ENCODE measurements around the gene ENOPH1.
"Not testable (repeated sequence)": the region's sequence is repeated elsewhere in the genome, so short reads cannot be mapped to it uniquely, and the experiment has no call there.

Gene ENOPH1

DNA sequence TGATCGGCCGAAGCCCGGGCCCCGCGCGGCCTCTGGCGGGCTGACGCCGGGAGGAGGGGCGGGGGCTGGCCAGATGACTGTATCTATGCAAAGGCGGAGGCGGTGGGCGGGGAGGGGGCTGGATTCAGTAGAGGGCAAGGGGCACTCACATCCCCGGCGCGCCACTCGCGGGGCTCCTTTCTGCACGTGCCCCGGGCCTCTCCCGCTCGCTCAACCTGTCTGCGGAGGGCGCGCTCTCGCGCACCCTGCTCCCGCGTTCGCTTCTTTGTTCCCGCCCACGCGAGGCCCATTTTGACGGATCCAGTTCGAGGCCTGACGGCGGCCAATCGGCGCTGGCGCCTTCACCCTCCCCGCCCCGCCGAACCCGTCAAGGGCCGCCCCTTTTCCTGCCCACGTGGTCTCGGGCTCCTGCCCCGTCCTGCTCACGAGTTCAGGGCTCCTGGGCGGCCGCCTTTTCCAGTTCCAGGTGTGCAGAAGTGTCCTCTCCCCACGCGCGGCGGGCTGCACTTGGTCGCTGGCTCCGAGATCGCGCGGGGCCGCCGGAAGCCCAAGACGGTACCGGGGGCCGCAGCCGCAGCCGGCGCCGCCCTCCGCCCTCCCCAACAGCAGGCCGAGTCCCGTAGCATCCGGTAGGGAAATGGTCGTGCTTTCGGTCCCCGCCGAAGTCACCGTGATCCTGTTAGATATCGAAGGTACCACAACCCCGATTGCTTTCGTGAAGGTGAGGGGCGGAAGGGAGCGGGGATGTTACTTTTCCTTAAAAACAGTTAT lies at the start of gene ENOPH1, which contains the start of gene HNRNPDL:
ENOPH1 (plus strand) TSS at position 398 of the 771 bp plus-strand sequence; CDS start at position 638, 240 bp downstream.
HNRNPDL (minus strand) TSS at position 270 of the 771 bp plus-strand sequence. CDS start 772 bp downstream, outside the sequence.
- peak; percentile 94 for DNase-seq

DNA sequence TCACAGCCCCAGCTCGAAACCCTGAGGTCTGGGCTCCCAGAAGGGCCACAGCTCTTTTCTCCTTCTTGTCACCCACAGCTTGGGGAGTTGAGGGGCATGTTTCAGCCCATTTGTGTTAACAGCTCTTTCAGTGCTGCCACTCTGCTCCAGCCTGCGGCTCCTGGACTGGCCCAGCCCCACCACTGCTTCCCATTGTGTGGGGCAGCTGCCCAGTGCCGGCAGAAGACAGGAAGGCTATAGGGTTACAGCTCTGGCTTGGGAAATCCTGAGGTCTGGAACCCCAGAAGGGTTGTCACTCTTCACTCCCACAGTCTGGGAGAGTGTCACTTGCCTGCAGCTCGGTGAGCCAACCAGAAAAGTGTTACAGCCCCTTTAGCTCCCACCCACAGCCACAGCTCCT lies 49.6 kb upstream of the ENOPH1 start:
- DNase-seq, result no peak

DNA sequence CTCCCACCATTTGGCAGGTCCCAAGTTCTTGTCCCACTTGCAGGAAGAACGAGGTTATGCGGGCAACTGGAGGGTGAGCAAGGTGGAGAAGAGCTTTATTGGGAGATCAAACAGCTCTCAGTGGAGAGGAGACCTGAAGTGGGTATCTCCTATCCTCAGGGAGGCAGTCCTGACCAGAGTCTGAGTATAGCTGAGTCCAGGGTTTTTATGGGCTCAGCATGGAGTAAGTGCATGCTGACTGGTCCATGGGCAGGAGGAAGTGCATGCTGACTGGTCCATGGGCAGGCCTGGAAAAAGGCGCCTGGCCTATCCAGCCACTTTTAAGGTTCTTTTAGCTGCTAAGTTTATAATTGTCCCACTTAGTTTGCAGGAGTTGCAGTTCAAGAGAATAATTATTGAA lies 49.2 kb upstream of the ENOPH1 start:
- no peak for DNase-seq

DNA sequence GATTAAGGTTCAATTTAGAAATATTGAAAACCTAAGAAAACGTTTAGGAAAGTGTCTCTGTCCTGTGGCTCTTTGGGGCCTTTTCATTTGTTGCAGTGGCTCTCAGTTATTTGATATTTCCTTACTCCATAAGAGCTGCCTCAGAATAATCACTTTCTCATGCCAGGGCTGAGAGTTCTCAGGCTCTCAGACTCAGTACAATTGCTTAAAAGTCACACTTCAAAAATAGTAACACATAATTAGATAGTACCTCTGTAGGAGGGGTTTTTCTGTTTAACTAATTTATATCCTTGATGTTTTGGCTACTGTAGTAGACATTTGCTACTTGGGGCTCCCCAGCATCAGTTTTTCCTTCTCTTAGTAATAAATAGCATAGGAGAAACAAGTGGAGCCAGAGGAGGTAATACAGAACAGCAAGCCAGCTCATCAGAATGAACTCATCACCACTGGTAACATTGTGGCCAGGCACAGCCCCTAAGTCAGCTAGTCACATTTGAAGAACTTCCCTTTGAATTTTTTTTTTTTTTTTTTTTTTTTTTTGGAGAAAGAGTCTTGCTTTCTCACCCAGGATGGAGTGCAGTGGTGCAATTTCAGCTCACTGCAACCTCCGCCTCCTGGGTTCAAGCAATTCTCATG lies 48.6 kb upstream of the ENOPH1 start:
- no peak for DNase-seq

DNA sequence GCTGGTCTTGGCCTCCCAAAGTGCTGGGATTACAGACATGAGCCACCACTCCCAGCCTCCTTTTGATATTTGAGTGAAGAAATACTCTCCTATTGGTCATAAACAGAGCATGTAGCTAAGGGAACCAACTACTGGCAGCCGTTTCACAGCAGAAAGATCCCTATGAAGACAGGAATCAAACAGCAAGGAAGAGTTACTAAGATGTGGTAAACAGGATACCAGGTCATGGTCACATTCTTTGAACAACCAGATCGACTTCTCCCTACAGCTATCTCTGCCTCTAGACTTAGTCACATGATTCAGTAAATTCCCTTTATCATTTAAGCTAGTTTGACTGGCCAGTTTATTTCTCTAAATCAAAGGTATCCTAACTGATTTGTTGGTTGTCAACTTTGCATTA lies 47.6 kb upstream of the ENOPH1 start:
- DNase-seq, result no peak

DNA sequence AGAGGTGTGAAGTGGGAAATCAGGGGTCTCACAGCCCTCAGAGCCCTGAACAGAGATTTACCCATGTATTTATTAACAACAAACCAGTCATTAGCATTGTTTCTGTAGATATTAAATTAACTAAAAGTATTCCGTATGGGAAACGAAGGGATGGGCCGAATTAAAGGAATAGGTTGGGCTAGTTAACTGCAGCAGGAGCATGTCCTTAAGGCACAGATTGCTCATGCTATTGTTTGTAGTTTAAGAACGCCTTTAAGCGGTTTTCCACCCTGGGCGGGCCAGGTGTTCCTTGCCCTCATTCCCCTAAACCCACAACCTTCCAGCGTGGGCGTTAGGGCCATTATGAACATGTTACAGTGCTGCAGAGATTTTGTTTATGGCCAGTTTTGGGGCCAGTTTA lies 44.1 kb upstream of the ENOPH1 start:
- DNase-seq, result not testable (repeated sequence)

DNA sequence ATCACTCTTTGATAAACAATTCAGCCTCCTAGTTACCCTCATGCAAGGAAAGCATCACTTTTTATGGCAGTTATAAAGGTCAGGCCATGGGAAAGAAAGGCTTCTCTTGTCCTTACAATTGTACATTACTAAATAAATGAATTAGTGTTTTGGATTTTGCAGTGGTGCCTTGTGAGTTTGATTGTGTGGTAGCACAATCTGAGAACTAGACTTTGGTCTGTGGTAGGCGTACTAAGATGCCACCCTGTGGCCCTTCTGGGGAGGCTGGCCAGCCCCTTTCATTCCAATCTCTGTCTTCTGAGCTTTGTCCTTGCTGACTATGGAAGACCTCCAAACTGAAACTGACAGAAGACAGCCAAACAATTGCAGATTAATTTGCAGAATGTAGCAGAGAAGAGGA lies 42.0 kb upstream of the ENOPH1 start:
- no peak for DNase-seq

DNA sequence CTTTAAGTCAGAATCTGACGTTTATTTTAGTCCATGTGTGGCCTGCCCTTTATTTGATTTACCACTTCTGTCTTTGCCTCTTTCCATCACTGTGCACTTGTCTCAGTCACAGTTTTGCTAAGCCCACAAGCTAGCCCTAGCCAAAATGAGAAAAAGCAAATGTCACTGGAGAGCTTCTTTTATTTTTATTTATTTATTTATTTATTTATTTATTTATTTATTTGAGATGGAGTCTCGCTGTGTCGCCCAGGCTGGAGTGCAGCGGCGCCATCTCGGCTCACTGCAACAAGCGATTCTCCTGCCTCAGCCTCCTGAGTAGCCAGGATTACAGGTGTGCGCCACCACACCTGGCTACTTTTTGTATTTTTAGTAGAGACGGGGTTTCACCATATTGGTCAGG lies 40.3 kb upstream of the ENOPH1 start:
- not testable (repeated sequence) for DNase-seq

DNA sequence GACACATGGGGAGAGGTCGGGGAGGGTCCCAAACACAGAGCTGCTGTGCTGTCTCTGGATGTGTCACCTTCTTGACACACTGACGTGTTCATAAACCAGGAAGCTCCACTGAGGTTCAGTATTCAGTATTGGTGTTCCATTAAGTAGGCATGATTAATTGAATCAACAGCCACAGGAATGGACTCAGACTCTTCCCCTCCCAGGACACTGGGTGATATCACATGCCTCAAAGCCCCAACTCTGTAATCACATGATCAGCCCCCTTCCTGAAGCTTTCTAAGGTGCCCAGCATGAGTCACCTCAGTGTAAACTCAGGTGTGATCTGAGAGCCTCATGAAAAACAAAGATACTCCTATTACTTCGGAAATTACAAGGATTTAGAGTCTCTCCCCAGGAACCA lies 35.5 kb upstream of the ENOPH1 start:
- no peak for DNase-seq

DNA sequence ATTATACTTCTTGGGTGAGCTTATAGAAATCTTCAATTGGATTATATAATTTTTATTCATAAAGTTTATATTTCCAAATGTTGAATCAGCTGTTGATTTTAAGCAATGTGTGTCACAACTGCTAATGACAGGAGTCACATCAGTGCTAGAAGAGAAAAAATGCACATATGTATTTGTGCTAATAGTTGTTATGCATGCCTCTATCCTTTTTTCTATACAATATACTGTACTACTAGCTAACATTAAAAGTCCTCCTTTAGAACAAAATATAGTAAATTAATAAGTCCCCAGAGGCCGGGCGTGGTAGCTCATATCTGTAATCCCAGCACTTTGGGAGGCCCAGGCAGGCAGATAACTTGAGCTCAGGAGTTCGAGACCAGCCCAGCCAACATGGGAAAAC lies 32.9 kb upstream of the ENOPH1 start:
- DNase-seq, result no peak

DNA sequence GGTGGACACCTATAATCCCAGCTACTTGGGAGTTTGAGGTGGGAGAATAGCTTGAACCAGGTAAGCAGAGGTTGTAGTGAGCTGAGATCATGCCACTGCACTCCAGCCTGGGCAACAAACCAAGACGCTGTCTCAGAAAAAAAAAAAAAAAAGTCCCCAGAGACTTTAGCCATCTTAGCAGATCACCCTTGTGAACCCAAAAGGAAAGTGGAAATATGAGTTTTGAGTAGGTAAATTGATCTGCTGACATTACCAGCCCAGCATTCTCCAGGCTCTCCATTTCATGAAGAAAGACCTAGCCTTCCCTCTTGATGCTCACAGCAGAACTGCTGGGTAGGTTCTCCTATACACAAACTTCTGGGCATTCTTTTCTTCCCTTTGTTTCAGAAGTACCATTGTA lies 32.1 kb upstream of the ENOPH1 start:
- no peak for DNase-seq

DNA sequence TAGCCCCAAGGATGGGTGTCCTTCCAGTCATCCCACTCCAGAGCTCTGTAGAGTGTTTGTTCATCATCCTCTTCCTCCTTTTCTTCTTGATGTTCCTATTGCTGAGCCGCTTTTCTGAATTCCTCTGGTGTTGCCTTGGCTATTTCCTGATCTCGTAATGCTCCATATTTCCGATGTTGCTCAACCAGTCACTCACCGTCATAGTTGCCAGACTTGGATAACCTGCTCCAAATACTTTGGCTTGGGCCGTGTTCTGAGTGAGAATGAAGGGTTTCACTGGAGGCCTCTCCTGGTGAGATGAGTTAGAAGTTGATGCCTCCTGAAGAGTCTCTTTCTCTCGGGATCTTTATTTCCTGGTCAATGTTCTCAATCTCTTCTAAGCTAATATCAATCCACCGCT lies 28.8 kb upstream of the ENOPH1 start:
- no peak for DNase-seq

DNA sequence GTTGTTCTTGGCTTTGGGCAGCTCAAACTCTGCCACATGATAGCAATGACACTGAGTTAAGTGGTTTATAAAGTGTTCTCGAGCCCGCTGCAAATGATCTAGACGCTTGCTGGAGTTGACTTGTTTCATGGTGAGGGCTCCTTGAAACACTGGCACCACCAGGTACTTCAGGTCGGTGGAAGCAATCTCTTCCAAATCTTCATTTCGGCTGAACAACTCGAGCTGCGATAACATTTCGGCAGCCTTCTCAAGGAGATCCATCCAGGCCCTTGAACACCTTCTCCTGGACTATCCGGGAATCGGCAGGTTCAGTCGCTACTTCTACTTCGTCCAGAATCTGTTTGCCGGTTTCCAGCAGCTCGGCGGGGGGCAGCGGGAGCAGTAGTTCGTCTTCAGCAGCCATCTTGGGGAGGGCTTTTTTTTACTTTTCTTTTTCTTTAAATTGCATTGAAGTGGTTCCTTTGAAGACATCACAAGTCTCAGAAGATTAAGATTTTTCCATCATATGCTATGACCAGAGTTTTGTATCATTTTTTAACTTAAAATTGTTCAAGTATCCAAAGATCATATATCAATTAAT lies 28.1 kb upstream of the ENOPH1 start:
- no peak for DNase-seq

DNA sequence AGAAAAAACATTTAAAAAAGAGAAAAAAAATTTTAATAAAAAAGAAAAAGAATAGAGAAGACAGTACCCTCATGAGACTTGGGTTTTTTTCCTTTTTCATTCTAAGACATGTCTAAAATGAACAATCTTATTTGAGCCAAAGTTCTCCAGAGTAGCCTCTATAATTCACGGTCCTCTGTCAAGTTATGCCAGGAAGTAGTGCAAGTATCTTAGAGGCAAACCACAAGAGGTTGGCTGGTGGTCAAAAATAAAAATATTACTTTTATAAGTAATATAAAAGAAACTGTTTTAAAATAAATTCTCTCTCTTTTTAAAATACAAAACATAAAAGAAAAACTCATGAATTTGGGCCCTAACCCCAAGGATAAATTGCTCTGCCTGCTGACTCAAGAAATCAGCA lies 26.7 kb upstream of the ENOPH1 start:
- DNase-seq, result no peak

DNA sequence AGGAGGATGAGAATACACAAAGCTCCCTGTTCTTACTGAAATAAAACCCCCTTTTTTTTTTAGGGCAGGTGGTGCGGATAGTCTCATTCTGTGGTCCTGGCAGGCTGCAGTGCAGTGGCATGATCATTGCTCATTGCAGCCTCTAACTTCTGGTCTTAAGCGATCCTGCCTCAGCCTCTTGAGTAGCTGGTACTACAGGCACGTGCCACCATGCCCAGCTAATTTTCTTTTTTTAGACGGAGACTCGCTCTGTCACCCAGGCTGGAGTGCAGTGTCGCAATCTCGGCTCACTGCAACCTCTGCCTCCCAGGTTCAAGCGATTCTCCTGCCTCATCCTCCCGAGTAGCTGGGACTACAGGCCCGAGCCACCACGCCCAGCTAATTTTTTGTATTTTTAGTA lies 15.3 kb upstream of the ENOPH1 start:
- DNase-seq, result not testable (repeated sequence)

DNA sequence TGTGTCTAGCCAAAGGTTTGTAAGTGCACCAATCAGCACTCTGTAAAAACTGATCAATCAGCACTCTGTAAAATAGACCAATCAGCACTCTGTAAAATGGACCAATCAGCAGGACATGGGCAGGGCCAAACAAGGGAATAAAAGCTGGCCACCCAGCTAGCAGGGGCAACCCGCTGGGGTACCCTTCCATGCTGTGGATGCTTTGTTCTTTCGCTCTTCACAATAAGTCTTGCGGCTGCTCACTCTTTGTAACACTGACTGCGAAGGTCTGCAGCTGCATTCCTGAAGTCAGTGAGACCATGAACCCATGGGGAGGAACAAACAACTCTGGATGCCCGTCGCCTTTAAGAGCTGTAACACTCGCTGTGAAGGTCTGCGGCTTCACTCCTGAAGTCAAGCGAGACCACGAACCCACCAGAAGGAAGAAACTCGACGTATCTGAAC lies 14.4 kb upstream of the ENOPH1 start:
- no peak for DNase-seq

DNA sequence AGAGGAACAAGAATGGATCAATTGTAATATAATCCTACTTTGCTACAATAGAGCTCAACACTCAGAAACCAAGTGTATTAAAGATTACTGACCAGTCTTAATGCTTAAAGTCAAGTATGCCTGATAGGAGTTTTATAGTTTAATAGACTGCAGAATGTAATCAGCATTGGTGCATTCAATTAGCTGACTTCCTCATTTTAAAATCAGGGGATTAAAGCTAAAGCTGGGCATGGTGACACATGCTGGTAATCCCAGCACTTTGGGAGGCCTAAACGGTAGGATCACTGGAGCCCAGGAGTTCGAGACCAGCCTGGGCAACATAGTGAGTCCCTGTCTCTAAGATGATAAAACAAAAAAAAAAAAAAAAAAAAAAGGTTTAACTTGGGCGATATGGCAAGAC lies 10.9 kb upstream of the ENOPH1 start:
- DNase-seq, result no peak

DNA sequence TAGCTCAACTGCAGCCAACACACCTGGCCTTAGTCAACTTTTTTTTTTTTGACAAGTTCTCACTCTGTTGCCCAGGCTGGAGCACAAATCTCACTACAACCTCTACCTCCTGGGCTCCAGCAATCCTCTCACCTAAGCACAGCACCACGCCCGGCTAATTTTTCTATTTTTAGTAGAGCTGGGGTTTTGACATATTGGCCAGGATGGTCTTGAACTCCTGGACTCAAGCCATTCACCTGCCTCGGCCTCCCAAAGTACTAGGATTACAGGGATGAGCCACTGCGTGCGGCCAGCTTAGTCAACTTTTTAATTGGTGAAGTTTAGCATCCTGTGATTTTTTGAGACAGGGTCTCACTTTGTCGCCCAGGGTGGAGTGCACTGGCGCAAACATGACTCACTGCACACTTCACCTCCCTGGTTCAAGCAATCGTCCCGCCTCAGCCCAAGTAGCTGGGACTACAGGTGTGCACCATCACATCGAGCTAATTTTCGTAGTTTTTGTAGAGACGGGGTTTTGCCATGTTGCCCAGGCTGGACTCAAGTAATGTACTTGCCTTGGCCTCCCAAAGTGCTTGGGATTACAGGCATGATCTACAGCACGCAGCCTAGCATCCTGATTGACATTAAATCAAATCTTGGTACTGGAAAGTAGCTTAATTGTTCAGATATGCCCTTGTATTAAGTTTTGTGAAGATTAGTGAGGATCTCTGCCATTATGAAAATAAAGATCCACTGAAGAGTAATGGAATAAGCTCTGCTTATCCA lies 8.4 kb upstream of the ENOPH1 start:
- DNase-seq, result no peak

DNA sequence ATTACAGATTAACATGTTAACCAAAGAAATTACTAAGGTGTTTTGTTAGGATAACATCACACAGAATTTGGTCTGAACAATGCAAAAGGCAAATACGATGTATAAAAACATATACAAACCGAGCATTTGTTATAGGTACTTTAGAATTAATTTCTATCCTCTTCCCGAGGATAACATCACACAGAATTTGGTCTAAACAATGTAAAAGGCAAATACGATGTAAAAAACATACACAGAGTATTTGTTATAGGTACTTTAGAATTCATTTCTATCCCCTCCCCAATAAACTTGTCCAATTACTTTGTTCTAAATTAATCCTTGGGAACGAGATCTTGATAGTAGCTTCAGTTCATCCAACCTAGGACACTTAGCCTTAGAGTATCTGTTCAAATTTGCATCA lies 7.8 kb upstream of the ENOPH1 start:
- no peak for DNase-seq

DNA sequence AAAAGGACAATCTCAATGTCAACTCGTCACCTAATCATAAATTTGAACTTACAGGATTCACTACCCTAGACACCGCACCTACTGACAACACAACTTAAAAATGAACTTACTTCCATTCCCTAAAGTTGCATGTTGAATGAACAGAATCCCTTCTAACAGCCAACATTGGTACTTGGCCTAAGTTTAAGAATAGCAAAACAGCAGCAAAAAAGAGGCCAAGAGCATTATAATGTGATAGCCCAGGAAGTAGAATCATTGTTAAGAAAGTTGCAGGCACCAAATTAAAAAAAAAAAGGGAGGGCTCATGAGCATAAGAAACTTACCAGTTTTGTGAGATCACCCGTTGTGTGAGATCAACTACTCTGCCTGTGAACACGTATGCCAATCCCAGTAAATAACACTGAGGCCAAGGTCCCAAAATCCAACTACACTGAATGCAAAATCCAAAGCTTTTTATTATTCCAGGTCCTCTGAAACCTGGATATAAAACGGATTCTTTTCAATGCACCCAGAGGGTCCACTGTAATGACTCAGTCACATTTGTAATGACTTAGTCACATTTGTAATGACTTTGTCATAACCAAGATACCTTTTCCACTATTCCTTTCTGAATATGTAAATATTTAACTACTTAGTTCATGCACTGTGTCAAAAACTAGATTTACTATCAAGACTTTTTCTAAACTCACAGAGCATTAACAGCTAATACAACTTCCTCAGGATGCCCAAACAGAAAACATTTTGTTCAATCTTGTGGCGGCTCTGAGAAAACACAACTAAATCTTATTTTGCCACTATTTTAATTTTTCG lies 6.9 kb upstream of the ENOPH1 start:
- no peak for DNase-seq

DNA sequence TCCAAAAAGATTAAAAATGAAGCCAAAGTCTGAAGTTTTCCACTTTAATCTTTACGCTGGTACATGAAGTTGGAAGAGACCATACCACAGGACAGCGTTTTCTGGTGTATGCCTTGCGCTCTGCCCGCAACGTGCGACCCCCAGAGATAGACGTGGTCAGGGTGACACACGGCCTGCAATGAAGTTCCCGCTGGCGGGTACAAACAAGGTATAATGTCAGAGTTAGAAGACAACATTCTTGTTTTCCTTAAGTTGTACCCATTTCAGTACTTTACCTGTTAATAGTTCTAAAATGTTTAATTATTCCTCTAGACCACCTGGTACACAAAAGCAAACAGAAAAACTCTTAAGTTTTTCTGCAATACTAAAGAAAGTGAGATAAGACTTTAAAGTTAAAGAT lies 4.9 kb upstream of the ENOPH1 start:
- no peak for DNase-seq

DNA sequence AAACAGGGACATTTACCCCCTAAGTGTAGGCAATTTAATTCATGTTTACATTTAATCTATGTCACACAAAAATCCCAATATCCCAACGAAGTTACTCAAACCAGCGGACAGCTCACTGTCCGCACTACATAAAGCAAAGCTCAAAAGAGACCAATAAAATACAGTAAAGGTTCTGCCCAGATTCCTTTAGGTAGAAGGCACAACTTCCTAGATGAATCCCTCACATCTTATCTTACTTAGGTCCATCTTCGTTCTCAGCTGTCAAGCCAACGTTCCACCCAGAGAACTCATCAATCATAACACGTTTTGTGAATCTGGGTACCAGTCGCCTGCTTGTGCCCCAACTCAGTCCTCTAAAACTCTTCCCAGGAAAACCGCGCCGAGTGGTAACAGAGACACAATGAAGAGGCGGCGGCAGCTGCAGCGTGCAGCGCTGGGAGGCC lies 1.8 kb upstream of the ENOPH1 start:
- no peak for DNase-seq

Data from NCI-H345 (cell line).